H1 (cell line): ENCODE data around the gene CRYBB2. TPM values are rescaled to one million over a fixed set of nuclear protein-coding genes. Genes with fewer than 3 reads are reported as not detected.

ENCODE experiments used
- CTCF ChIP-seq, 3 experiments: IDR thresholded peaks; 1 replicate in 2 of 3; 2 replicates in 1 of 3; pipeline versions ENCODE4 v1.5.1 to v1.6.1; 2011; ENCODE audit warnings: low read length in 3 of 3, mild to moderate bottlenecking in 3 of 3, inconsistent platforms in 2 of 3, low read depth in 1 of 3, moderate library complexity in 1 of 3; ENCODE audit not compliant: insufficient read depth in 1 of 3; ENCODE audit errors: control extremely low read depth in 1 of 3
- E2F6 ChIP-seq: IDR thresholded peaks from 2 replicates; pipeline ENCODE4 v1.6.1; 2012; ENCODE audit warnings: inconsistent platforms
- EP300 ChIP-seq, 2 experiments: IDR thresholded peaks; 1 replicate in 1 of 2; 2 replicates in 1 of 2; pipeline ENCODE4 v1.6.1; 2011 to 2012; ENCODE audit warnings: low read depth in 2 of 2, low read length in 2 of 2, mild to moderate bottlenecking in 2 of 2, borderline replicate concordance in 1 of 2, inconsistent platforms in 1 of 2, moderate library complexity in 1 of 2
- SAP30 ChIP-seq: fragments of 300-600 bp; sonication (generic); IDR thresholded peaks from 2 replicates; pipeline ENCODE4 v1.7.1; 2012; ENCODE audit warnings: low read length, moderate library complexity, mild to moderate bottlenecking, inconsistent platforms; ENCODE audit not compliant: insufficient read depth, insufficient replicate concordance
- SIN3A ChIP-seq, 2 experiments: IDR thresholded peaks in 1 of 2; conservative IDR thresholded peaks in 1 of 2; 2 replicates each; pipeline ENCODE4 v1.6.1; 2011 to 2012; ENCODE audit warnings: low read length in 2 of 2, improper control_type of control experiment in 1 of 2, low read depth in 1 of 2, mild to moderate bottlenecking in 1 of 2
- polyA plus RNA-seq, 7 experiments: library from polyadenylated mRNA; depleted of rRNA in 3 of 7; stranded (reverse) in 5 of 7; unstranded in 2 of 7; fragments of >200 nt in 5 of 7; fragments of 200-250 nt in 2 of 7; gene quantifications; 1 replicate in 5 of 7; 2 replicates in 1 of 7; 4 replicates in 1 of 7; pipeline versions ENCODE4 v1.2.1 to v1.2.3, GENCODE V29; 2011 to 2013; ENCODE audit warnings: missing spikeins in 2 of 7, mixed read lengths in 2 of 7
- total RNA-seq: library from RNA; stranded (reverse); fragmentation: NEBNext Ultra II Directional; extraction: Animal tissue kit (Norgen Biotek cat#: 25700); gene quantifications from 2 replicates; pipeline ENCODE4 v1.2.1, GENCODE V29; 2021

The CRYBB2 gene
- total and polyA plus RNA-seq, 2 of the 8 experiments (the other 6 are each of a cell fraction or from before 2014, with no cell fraction given): 0.12 TPM; not detected in 1

DNA sequence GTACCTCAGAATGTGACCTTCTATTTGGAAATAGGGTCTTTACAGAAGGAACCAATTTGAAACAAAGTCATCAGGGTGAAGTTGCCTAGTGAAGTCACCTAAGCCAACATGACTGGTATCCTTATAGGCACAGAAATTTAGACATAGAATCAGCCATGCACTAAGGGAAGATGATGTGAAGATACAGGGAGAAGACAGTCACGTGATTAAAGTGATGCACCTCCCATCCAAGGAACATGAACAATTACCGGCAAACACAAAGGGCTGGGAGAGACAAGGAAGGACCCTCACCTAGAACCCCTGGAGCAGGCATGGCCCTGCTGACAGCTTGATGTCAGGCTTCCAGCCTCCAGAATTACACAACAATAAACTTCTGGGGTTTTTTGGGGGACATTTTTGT lies 3.2 kb upstream of the CRYBB2 start (continued):
- TF ChIP-seq CTCF (IDR thresholded peaks at IDR 0.05; ENCODE audit: control extremely low read depth in 1 of 3, insufficient read depth in 1 of 3, low read depth in 1 of 3, low read length in 3 of 3) (no peak), E2F6 (no peak), EP300 (IDR thresholded peaks at IDR 0.05; ENCODE audit: borderline replicate concordance in 1 of 2, low read depth in 2 of 2, low read length in 2 of 2) (no peak), SIN3A (conservative IDR thresholded peaks at IDR 0.05 in 1 of 2, IDR thresholded peaks at IDR 0.05 in 1 of 2; ENCODE audit: low read depth in 1 of 2, low read length in 2 of 2) (no peak), SAP30 (no peak)
- TF ChIP-seq, all 59 proteins: peak for 0
